Measurements from ENCODE around the gene DSG4.

DNA sequence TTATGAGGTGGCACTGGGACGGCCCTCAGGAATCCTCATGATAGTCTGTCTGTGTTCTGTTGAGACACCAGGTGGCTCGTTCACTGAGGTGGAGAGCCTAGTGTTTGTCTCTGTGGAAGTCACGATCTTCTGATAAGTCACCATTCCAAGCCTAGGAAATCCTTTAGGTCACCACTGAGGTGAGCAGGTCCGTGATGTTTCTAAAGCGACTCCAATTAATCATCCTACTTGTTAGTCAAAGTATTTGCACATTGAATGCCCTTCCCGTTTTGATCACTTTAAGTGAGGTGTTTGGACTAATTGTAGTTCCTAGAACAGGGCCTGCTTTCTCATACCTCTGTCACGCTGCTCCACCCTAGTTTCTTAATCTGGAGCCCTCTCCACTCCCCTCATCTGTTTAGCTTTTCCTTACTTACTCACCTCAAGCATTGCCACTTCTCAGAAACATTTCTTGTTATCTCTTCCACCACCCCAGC, 42.9 kb downstream of the DSG4 start:
- TF ChIP-seq, protein P1, sequence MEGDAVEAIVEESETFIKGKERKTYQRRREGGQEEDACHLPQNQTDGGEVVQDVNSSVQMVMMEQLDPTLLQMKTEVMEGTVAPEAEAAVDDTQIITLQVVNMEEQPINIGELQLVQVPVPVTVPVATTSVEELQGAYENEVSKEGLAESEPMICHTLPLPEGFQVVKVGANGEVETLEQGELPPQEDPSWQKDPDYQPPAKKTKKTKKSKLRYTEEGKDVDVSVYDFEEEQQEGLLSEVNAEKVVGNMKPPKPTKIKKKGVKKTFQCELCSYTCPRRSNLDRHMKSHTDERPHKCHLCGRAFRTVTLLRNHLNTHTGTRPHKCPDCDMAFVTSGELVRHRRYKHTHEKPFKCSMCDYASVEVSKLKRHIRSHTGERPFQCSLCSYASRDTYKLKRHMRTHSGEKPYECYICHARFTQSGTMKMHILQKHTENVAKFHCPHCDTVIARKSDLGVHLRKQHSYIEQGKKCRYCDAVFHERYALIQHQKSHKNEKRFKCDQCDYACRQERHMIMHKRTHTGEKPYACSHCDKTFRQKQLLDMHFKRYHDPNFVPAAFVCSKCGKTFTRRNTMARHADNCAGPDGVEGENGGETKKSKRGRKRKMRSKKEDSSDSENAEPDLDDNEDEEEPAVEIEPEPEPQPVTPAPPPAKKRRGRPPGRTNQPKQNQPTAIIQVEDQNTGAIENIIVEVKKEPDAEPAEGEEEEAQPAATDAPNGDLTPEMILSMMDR (conservative IDR thresholded peaks at IDR 0.05; ENCODE audit: low read length): no peak
- TF ChIP-seq EZH2phosphoT487 (IDR thresholded peaks at IDR 0.05; ENCODE audit: borderline replicate concordance, low read depth, low read length): no peak

All from OCI-LY7 (cell line).